DOHH2 (cell line): ENCODE results near the gene CASP10.
A peak's percentile ranks its signal among the peaks of the same experiment; 100 is the strongest.

Experiments
- H3F3A ChIP-seq: fragments of 200-600 bp; sonication (generic), shearing (Covaris generic); 2 replicates; pipeline ENCODE4 v1.6.0; 2016; ENCODE audit warnings: antibody characterized with exemption, mild to moderate bottlenecking; ENCODE audit not compliant: control insufficient read depth, insufficient read depth
- H3K27ac ChIP-seq: fragments of 200-600 bp; sonication (generic); 2 replicates; pipeline ENCODE4 v1.5.1; 2014; ENCODE audit warnings: low read depth, mild to moderate bottlenecking, low read length, moderate library complexity
- H3K27me3 ChIP-seq: fragments of 200-600 bp; sonication (generic); 2 replicates; pipeline ENCODE4 v1.6.1; 2014; ENCODE audit warnings: mild to moderate bottlenecking, low read length, mixed read lengths; ENCODE audit not compliant: control insufficient read depth
- H3K36me3 ChIP-seq: fragments of 200-600 bp; sonication (generic); 2 replicates; pipeline ENCODE4 v1.6.1; 2014; ENCODE audit warnings: mild to moderate bottlenecking, low read length, moderate library complexity, mixed read lengths; ENCODE audit not compliant: control insufficient read depth
- H3K4me1 ChIP-seq: fragments of 200-600 bp; sonication (generic); 2 replicates; pipeline ENCODE4 v1.6.1; 2014; ENCODE audit warnings: mild to moderate bottlenecking, low read length, mixed read lengths; ENCODE audit not compliant: control insufficient read depth
- H3K4me2 ChIP-seq: fragments of 200-600 bp; sonication (generic); 2 replicates; pipeline ENCODE4 v1.6.0; 2014; ENCODE audit warnings: mild to moderate bottlenecking, low read length, moderate library complexity
- H3K4me3 ChIP-seq: fragments of 200-600 bp; sonication (generic); 2 replicates; pipeline ENCODE4 v1.5.1; 2014; ENCODE audit warnings: mild to moderate bottlenecking, low read length, mixed read lengths
- H3K79me2 ChIP-seq: fragments of 200-600 bp; sonication (generic); 2 replicates; pipeline ENCODE4 v1.6.1; 2014; ENCODE audit warnings: mild to moderate bottlenecking, low read length, mixed read lengths; ENCODE audit not compliant: control insufficient read depth
- H3K9me2 ChIP-seq: fragments of 200-600 bp; sonication (generic); replicated peaks from 2 replicates; pipeline ENCODE4 v1.6.1; 2014; ENCODE audit warnings: mild to moderate bottlenecking, low read length, mixed read lengths; ENCODE audit not compliant: control insufficient read depth
- H3K9me3 ChIP-seq: fragments of 200-600 bp; sonication (generic); 2 replicates; pipeline ENCODE4 v1.6.1; 2014; ENCODE audit warnings: antibody characterized with exemption, low read length, mixed read lengths; ENCODE audit not compliant: control insufficient read depth, insufficient read depth
- H4K20me1 ChIP-seq: fragments of 200-600 bp; sonication (generic); 2 replicates; pipeline ENCODE4 v1.6.0; 2014; ENCODE audit warnings: low read depth, mild to moderate bottlenecking, antibody characterized with exemption, low read length, moderate library complexity; ENCODE audit not compliant: control insufficient read depth, insufficient read depth
- EZH2phosphoT487 ChIP-seq: fragments of 200-600 bp; sonication (generic); IDR thresholded peaks from 2 replicates; pipeline ENCODE4 v1.6.1; 2017; ENCODE audit warnings: borderline replicate concordance, mild to moderate bottlenecking, antibody characterized with exemption, low read length, moderate library complexity, mixed read lengths
- TF ChIP-seq, protein P1 (sequence below): fragments of 200-600 bp; sonication (generic); IDR thresholded peaks from one replicate; pipeline ENCODE4 v1.5.1; 2014; ENCODE audit warnings: antibody characterized with exemption, mild to moderate bottlenecking, low read depth, low read length; ENCODE audit not compliant: poor library complexity, severe bottlenecking

Gene CASP10

DNA sequence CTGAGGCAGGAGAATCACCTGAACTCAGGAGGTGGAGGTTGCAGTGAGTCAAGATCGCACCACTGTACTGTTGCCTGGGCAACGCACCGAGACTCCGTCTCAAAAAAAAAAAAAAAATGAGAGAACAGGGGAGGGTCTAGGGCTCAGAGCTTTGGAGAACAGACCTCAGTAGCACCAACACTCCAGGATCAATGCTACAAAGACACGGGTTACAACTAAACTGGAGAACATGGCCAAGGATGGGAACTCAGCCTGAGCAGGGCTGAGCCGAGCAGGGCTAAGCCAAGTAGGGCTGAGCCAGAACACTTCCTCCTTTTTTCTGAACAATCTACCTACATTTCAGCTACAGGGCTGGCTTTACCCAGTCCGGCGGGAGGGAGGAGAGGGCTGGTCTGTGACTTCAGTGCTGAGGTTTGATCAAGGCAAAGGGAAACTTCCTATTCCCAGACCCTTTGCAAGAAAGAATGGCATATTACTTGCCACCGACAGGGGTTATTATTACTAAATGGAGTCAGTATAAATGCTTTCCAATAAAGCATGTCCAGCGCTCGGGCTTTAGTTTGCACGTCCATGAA is 74.5 kb downstream of the CASP10 start:
- Histone ChIP-seq H3K9me3 (no peaks in the 10 kb centered on the region), H3K9me2 (no peaks in the 10 kb centered on the region), H3K79me2 (peaks cover 30% of the 10 kb centered on the region), H3F3A (peaks cover 22% of the 10 kb centered on the region), H3K4me2 (peak overlapping the region; percentile 93), H3K36me3 (peaks cover 4% of the 10 kb centered on the region; the same call in 1 of the 2 replicates), H3K4me1 (peaks cover 47% of the 10 kb centered on the region), H3K27ac (peak overlapping the region; percentile 90), H3K27me3 (no peaks in the 10 kb centered on the region), H4K20me1 (no peaks in the 10 kb centered on the region), H3K4me3 (peak overlapping the region; percentile 73)
- no peak for TF ChIP-seq EZH2phosphoT487
- TF ChIP-seq, protein P1, sequence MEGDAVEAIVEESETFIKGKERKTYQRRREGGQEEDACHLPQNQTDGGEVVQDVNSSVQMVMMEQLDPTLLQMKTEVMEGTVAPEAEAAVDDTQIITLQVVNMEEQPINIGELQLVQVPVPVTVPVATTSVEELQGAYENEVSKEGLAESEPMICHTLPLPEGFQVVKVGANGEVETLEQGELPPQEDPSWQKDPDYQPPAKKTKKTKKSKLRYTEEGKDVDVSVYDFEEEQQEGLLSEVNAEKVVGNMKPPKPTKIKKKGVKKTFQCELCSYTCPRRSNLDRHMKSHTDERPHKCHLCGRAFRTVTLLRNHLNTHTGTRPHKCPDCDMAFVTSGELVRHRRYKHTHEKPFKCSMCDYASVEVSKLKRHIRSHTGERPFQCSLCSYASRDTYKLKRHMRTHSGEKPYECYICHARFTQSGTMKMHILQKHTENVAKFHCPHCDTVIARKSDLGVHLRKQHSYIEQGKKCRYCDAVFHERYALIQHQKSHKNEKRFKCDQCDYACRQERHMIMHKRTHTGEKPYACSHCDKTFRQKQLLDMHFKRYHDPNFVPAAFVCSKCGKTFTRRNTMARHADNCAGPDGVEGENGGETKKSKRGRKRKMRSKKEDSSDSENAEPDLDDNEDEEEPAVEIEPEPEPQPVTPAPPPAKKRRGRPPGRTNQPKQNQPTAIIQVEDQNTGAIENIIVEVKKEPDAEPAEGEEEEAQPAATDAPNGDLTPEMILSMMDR, result no peak

DNA sequence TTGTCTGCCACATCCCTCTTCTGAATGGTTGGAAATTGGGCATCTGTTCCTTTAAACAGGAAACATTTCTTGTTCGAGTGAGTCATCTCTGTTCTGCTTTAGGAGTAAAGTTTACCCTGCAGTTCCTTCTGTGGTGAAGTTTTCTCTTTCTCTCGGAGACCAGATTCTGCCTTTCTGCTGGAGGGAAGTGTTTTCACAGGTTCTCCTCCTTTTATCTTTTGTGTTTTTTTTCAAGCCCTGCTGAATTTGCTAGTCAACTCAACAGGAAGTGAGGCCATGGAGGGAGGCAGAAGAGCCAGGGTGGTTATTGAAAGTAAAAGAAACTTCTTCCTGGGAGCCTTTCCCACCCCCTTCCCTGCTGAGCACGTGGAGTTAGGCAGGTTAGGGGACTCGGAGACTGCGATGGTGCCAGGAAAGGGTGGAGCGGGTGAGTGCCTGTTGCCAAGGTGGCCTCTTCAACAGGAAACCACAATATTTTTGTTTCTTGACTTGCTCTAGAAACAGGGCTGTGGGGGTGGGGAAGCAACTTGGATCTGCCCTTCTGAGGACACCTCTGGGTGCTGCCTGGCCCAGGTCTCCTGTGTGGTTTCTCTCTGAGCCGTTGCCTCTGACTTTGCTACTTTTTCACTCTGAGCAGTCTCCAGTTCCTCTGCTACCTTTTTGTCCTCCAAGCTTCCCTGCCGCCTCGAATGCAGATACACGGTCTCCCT is 75.2 kb downstream of the CASP10 start:
- H3K36me3 ChIP-seq, result peaks cover 4% of the 10 kb centered on the region; the same call in 1 of the 2 replicates
- peaks cover 3% of the 10 kb centered on the region; the same call in 1 of the 2 replicates for H4K20me1 ChIP-seq
- peak overlapping the region; percentile 93 for H3K4me2 ChIP-seq
- H3K27me3 ChIP-seq, result no peaks in the 10 kb centered on the region
- TF ChIP-seq, protein P1, result no peak
- TF ChIP-seq EZH2phosphoT487, result no peak
- peaks cover 48% of the 10 kb centered on the region for H3K4me1 ChIP-seq
- no peaks in the 10 kb centered on the region for H3K9me2 ChIP-seq
- H3K79me2 ChIP-seq, result peaks cover 36% of the 10 kb centered on the region
- peak overlapping the region; percentile 90 for H3K27ac ChIP-seq
- no peaks in the 10 kb centered on the region for H3K9me3 ChIP-seq
- H3F3A ChIP-seq, result peaks cover 22% of the 10 kb centered on the region
- H3K4me3 ChIP-seq, result peak overlapping the region; percentile 73

DNA sequence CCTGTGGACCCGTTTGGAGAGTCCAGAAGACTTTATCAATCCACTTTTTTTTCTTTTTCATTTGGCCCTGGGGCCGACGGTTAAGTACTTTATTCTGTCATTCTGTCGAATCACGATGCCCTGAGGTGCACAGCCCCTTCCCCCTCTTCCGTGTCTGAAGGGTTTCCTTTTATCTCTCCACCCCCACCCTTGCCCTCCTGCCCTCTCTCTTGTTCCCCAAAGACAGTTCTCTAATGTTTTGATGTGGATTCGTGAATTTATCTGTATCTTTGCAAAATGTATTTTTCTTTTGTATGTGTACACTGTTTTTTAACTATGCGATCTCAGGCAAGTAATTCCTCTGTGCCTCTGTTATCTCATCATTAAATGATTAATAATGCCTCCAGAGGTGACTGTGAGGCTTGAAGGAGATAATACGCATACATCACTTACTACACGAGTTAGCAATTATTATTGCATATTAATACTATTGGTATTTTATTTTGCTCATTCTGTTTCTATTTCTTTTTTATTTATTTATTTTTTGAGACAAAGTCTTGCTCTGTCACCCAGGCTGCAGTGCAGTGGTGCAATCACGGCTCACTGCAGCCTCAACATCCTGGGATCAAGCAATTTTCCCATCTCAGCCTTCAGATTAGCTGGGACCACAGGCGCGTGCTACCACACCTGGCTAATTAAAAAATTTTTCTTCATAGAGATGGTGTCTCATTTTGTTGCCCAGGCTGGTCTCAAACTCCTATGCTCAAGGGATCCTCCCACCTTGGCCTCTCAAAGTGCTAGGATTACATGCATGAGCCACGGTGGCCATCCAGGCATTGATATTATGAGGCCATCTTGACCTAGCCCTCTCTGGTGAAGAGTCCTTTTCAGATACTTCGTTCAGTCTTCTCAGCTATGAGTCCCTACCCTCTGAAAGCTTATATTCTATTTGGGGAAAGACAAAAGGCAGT is 76.0 kb downstream of the CASP10 start:
- Histone ChIP-seq H3K36me3 (peaks cover 4% of the 10 kb centered on the region; the same call in 1 of the 2 replicates), H3K9me2 (no peaks in the 10 kb centered on the region), H4K20me1 (peaks cover 3% of the 10 kb centered on the region; the same call in 1 of the 2 replicates), H3K9me3 (no peaks in the 10 kb centered on the region), H3K27me3 (no peaks in the 10 kb centered on the region), H3K4me1 (peaks cover 52% of the 10 kb centered on the region), H3F3A (peaks cover 22% of the 10 kb centered on the region), H3K27ac (peak overlapping the region; percentile 90), H3K4me2 (peak overlapping the region; percentile 93), H3K79me2 (peaks cover 44% of the 10 kb centered on the region), H3K4me3 (peak overlapping the region; percentile 73)
- TF ChIP-seq EZH2phosphoT487, result no peak
- TF ChIP-seq, protein P1, result no peak
